Activated T-cell treated with anti-CD3 and anti-CD28 coated beads, Interleukin-2, amount 50 U/mL, for 4 hours (primary cell): ENCODE data around the gene ASH1L. TPM values are rescaled to one million over a fixed set of nuclear protein-coding genes. Genes with fewer than 3 reads are reported as not detected.
A peak's percentile ranks its signal among the peaks of the same experiment; 100 is the strongest.
"Not testable (repeated sequence)": the region's sequence is repeated elsewhere in the genome, so short reads cannot be mapped to it uniquely, and the experiment has no call there.

ENCODE experiments used
- ATAC-seq, 2 donors: fragments of 200-7000 bp; cut with Tn5 transposase; one replicate each; pipeline ENCODE4 v1.10.0; 2021
- DNase-seq: peaks from one replicate; pipeline ENCODE4 v3.0.0-alpha.2; 2020
- H3K27me3 Mint-ChIP-seq: one replicate; pipeline ENCODE4 v1.8.0; 2021; ENCODE audit warnings: low read depth, mixed read lengths
- H3K36me3 Mint-ChIP-seq: one replicate; pipeline ENCODE4 v1.8.0; 2022; ENCODE audit warnings: mixed read lengths; ENCODE audit not compliant: insufficient read depth
- H3K4me1 Mint-ChIP-seq: one replicate; pipeline ENCODE4 v1.8.0; 2021; ENCODE audit warnings: low read depth, mixed read lengths
- H3K4me3 Mint-ChIP-seq: one replicate; pipeline ENCODE4 v1.8.0; 2021; ENCODE audit warnings: mild to moderate bottlenecking, moderate library complexity, mixed read lengths
- H3K9me3 Mint-ChIP-seq: one replicate; pipeline ENCODE4 v1.8.0; 2021; ENCODE audit warnings: mixed read lengths
- total RNA-seq, 3 donors: library from RNA; stranded (reverse); gene quantifications; one replicate each; pipeline ENCODE4 v1.2.1, GENCODE V29; 2021

ASH1L gene
- total RNA-seq, 3 donors from 2014 or later = 23.9 to 27.7 (median 25.5) TPM

DNA sequence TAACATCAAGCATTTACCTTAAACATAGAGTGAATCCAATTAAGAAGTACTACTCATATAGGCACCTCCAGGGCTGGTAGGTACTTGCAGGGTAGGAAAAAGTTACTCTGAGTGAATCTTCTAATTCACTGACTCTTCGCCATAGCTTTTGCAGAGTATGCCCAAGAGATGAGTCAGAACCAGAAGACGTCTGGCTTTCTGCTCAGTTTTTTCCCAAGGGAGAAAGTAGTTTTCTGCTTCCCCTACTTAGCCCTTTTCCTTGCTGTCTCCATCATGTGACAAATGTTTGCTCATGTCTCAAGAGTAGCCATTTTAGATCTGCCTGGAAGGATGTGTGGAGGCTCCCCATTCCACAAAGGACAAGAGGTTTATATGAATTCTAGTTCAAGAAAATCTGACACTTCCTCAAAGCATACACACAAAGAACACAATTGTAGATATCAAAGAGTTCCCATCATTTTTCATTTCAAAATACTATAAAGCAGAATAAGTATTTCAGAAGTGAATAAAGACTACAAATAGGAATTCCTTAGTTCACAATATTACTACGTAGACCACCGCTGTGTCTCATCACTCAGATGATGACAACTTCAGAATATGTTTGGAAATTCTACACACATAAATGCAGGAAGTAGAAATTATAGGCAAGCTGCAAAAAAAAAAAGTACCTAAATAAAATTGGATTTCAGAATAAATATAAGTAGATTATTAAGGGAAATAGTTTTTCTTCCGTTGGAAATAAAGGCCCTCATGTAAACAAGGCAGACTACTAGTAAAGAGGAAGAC is 98.5 kb downstream of the ASH1L start:
- H3K27me3 Mint-ChIP-seq = no peaks in the 10 kb centered on the region
- H3K4me3 Mint-ChIP-seq = no peak overlapping the region
- peaks cover 45% of the 10 kb centered on the region for H3K4me1 Mint-ChIP-seq
- peak in 1 of 2 donors; percentile 37 for ATAC-seq
- peaks cover 25% of the 10 kb centered on the region for H3K36me3 Mint-ChIP-seq
- no peaks in the 10 kb centered on the region for H3K9me3 Mint-ChIP-seq
- no peak for DNase-seq

DNA sequence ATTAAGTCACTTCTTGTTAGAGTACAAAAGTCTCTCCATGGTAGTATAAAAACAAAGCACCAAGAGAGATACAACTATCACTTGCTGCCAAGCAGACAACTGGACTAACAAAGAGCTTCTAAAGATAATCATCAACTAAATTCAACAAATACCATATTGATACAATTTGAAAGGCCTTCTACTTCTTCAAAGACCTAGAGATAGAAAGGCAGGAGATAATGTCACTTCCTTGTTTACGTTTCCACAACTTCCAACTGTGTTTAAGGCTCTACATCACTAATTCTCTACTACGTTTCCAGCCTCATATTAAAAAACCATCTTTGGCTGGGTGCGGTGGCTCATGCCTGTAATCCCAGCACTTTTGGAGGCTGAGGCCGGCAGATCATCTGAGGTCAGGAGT is 104.5 kb downstream of the ASH1L start:
- DNase-seq (no peak), ATAC-seq (no peak)
- peaks cover 37% of the 10 kb centered on the region for H3K36me3 Mint-ChIP-seq
- H3K27me3 Mint-ChIP-seq = no peaks in the 10 kb centered on the region
- no peak overlapping the region for H3K4me3 Mint-ChIP-seq
- H3K4me1 Mint-ChIP-seq = peaks cover 14% of the 10 kb centered on the region
- H3K9me3 Mint-ChIP-seq = no peaks in the 10 kb centered on the region

DNA sequence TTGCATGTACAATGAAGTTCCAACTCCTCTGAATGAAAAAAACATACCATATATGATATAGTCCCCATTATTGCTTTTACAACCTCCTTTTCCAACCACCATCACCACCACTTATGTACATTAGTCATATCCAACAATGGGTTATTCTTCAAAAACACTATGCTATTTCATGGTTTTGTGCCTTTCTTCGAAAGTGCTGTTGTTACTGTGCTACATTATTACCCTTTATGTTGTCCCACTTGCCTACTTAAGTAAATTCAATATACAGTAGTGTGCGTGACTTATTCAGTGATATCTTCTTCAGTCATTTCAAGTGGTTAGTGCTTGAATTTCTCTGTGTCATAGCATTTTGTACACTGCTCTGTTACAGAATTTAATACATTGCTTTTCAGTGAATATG is 105.3 kb downstream of the ASH1L start:
- H3K9me3 Mint-ChIP-seq = no peaks in the 10 kb centered on the region
- ATAC-seq (no peak), DNase-seq (no peak)
- H3K27me3 Mint-ChIP-seq = no peaks in the 10 kb centered on the region
- H3K36me3 Mint-ChIP-seq = peaks cover 39% of the 10 kb centered on the region
- H3K4me3 Mint-ChIP-seq = no peak overlapping the region
- peaks cover 14% of the 10 kb centered on the region for H3K4me1 Mint-ChIP-seq

DNA sequence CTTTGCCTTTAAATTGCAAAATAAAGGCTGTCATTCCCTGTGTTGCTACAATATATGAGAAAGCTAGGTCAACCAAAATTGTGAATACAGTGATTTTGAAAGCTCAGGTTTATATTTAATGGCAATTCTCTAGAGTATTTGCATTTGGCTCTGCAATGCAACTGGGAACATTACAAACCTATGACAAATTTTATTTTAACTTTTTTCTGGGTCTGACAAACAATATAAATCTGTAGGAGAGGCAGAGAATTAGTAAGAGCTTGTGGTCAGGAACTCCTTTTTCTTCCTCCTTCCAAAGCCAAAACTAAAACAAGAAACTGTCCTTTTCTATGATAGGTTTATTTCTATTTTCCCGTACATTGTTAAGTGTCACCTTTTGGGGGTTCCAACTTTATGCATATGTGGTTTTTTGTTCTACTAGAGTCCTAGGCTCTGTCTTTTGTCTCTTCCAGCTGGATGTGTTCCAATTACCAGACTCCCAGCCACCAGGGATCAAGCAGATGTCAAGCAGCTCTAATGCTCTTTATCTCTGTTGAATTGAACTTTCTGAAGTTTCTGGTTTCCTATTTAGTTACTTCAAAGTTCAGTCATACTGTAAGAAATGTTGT is 106.9 kb downstream of the ASH1L start:
- no peak for ATAC-seq
- no peak for DNase-seq
- Mint-ChIP-seq H3K4me3 (no peak overlapping the region), H3K27me3 (no peaks in the 10 kb centered on the region), H3K9me3 (no peaks in the 10 kb centered on the region), H3K36me3 (peaks cover 32% of the 10 kb centered on the region), H3K4me1 (peaks cover 14% of the 10 kb centered on the region)

DNA sequence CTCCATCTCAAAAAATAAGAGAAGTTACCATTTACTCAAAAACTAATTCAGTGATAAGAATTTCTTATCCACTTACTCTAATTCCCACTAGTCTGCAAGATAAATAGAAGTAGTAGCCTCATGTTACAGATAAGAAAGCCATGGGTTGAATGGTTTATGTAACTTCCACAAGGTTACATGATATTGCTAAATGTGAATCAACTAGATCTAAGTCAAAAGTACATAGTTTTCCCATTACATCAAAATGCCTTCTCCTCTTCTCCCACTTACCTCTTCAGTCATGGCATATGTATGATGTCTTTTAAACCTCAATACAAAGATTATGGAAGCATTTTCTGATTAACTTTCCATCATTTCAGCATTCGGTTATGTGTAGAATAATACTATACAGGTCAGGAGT is 108.5 kb downstream of the ASH1L start:
- Mint-ChIP-seq H3K36me3 (peaks cover 35% of the 10 kb centered on the region), H3K9me3 (no peaks in the 10 kb centered on the region), H3K4me1 (peaks cover 14% of the 10 kb centered on the region), H3K4me3 (no peak overlapping the region), H3K27me3 (no peaks in the 10 kb centered on the region)
- no peak for ATAC-seq
- DNase-seq = no peak

DNA sequence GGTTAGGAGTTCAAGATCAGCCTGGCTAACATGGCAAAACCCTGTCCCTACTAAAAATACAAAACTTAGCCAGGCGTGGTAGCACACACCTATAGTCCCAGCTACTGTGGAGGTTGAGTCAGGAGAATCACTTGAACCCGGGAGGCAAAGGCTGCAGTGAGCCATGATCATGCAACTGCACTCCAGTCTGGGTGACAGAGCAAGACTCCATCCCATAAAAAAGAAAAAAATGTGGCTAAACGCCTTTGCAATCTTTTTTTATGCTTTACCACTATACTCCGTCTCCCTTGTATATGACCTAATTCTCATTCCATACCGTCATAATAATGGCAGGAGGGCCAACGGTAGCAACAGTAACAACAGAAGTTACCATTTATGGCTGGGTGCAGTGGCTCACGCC is 109.5 kb downstream of the ASH1L start:
- no peaks in the 10 kb centered on the region for H3K27me3 Mint-ChIP-seq
- ATAC-seq (no peak), DNase-seq (no peak)
- H3K4me1 Mint-ChIP-seq = peaks cover 14% of the 10 kb centered on the region
- H3K36me3 Mint-ChIP-seq = peaks cover 34% of the 10 kb centered on the region
- no peaks in the 10 kb centered on the region for H3K9me3 Mint-ChIP-seq
- no peak overlapping the region for H3K4me3 Mint-ChIP-seq

DNA sequence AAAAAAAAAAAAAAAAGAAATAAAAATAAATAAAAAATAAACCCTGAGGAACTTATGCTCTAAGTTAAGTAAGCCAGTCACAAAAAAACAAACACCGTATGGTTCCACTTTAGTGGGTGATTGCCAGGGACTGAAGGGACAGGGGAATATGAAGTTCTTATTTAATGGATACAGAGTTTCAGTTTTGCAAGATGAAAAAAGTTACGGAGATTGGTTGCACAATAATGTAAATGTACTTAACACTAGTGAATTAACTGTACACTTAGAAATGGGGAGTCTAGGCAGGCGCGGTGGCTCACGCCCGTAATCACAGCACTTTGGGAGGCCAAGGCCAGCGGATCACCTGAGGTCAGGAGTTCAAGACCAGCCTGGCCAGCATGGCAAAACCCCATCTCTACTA is 111.4 kb downstream of the ASH1L start:
- H3K36me3 Mint-ChIP-seq = peaks cover 26% of the 10 kb centered on the region
- H3K9me3 Mint-ChIP-seq = no peaks in the 10 kb centered on the region
- DNase-seq = no peak
- no peaks in the 10 kb centered on the region for H3K27me3 Mint-ChIP-seq
- H3K4me1 Mint-ChIP-seq = peaks cover 5% of the 10 kb centered on the region
- H3K4me3 Mint-ChIP-seq = no peak overlapping the region
- ATAC-seq = no peak

DNA sequence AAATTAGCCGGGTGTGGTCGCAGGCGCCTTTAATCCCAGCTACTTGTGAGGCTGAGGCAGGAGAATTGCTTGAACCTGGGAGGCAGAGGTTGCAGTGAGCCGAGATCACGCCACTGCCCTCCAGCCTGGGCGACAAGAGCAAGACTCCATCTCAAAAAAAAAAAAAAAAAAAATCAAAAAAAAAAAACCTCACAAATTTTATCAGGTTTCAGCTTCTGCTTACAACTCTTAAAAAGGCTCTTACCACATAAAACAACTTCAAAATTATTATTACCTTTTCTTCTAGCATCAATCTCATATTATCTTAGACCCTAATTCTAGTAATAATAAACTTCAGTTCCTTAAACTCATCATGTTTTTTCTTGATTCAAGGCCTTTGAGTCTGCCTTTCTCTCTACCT is 120.2 kb downstream of the ASH1L start:
- not testable (repeated sequence) for ATAC-seq, H3K27me3 Mint-ChIP-seq, H3K9me3 Mint-ChIP-seq, H3K4me3 Mint-ChIP-seq, H3K4me1 Mint-ChIP-seq, DNase-seq
- peaks cover 18% of the 10 kb centered on the region for H3K36me3 Mint-ChIP-seq

DNA sequence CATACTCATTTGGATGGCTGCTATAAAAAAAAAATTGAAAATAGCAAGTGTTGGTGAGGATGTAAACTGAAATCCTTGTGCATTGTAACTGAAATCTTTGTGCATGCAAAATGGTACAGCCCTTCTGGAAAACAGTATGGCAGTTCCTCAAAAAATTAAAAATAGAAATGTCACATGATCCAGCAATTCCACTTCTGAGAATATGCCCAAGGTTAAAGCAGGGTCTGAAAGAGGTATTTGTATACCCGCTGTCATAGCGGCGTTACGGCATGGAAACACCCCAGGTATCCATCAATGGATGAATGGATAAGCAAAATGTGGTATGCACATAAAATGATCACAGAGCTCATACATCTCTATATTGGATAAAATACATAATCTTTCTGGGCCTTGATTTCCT is 125.2 kb downstream of the ASH1L start:
- Mint-ChIP-seq H3K36me3 (peaks cover 29% of the 10 kb centered on the region), H3K4me3 (no peak overlapping the region), H3K9me3 (no peaks in the 10 kb centered on the region), H3K4me1 (no peaks in the 10 kb centered on the region), H3K27me3 (no peaks in the 10 kb centered on the region)
- ATAC-seq = no peak
- no peak for DNase-seq

DNA sequence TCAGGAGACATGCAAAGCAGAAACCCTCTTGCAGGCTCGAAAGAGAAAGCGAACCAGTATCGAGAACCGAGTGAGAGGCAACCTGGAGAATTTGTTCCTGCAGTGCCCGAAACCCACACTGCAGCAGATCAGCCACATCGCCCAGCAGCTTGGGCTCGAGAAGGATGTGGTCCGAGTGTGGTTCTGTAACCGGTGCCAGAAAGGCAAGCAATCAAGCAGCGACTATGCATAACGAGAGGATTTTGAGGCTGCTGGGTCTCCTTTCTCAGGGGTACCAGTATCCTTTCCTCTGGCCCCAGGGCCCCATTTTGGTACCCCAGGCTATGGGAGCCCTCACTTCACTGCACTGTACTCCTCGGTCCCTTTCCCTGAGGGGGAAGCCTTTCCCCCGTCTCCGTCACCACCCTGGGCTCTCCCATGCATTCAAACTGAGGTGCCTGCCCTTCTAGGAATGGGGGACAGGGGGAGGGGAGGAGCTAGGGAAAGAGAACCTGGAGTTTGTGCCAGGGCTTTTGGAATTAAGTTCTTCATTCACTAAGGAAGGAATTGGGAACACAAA is 128.7 kb downstream of the ASH1L start:
- not testable (repeated sequence) for ATAC-seq, H3K4me1 Mint-ChIP-seq, DNase-seq, H3K9me3 Mint-ChIP-seq, H3K4me3 Mint-ChIP-seq, H3K27me3 Mint-ChIP-seq
- H3K36me3 Mint-ChIP-seq = peaks cover 29% of the 10 kb centered on the region

DNA sequence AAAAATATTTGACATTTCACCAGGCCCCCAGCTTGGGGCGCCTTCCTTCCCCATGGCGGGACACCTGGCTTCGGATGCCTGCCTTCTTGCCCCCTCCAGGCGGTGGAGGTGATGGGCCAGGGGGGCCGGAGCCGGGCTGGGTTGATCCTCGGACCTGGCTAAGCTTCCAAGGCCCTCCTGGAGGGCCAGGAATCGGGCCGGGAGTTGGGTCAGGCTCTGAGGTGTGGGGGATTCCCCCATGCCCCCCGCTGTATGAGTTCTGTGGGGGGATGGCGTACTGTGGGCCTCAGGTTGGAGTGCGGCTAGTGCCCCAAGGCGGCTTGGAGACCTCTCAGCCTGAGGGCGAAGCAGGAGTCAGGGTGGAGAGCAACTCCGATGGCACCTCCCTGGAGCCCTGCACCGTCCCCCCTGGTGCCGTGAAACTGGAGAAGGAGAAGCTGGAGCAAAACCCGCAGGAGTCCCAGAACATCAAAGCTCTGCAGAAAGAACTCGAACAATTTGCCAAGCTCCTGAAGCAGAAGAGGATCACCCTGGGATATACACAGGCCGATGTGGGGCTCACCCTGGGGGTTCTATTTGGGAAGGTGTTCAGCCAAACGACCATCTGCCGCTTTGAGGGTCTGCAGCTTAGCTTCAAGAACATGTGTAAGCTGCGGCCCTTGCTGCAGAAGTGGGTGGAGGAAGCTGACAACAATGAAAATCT is 129.3 kb downstream of the ASH1L start:
- peaks cover 23% of the 10 kb centered on the region for H3K36me3 Mint-ChIP-seq
- H3K4me3 Mint-ChIP-seq, ATAC-seq, DNase-seq, H3K27me3 Mint-ChIP-seq, H3K4me1 Mint-ChIP-seq, H3K9me3 Mint-ChIP-seq: not testable (repeated sequence)

DNA sequence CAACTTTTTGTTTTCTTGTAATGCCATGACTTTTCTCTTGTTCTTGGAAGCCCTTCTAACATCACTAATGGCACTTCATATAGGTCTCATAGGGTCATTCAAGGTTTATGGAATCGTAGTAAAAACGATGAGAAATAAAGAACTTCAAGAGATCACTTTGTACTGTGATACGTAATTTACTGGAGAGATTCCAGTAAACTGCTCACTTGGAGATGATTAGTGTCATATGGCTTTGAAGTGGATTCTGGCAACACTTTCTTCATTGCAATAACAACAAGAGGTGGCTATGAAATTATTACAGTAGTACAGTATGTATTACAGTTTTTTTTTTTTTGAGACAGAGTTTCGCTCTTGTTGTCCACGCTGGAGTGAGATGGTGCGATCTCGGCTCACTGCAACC is 138.5 kb downstream of the ASH1L start:
- ATAC-seq (no peak), DNase-seq (no peak)
- no peaks in the 10 kb centered on the region for H3K36me3 Mint-ChIP-seq
- peaks cover 5% of the 10 kb centered on the region for H3K4me1 Mint-ChIP-seq
- no peaks in the 10 kb centered on the region for H3K9me3 Mint-ChIP-seq
- no peak overlapping the region for H3K4me3 Mint-ChIP-seq
- H3K27me3 Mint-ChIP-seq = no peaks in the 10 kb centered on the region

DNA sequence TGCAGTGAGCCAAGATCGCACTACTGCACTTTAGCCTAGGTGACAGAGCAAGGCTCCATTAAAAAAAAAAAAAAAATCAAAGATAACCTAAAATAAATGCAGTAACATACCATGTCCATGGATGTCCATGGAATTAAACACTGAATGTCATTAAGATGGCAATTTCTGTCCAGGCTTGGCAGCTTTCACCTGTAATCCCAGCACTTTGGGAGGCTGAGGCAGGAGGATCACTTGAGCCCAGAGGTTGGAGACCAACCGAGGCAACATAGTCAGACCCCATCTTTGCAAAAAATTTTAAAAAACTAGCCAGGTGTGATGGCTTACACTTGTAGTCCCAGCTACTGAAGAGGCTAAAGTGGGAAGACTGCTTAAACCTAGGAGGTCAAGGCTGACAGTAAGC is 141.8 kb downstream of the ASH1L start:
- H3K9me3 Mint-ChIP-seq = no peaks in the 10 kb centered on the region
- no peak for DNase-seq

DNA sequence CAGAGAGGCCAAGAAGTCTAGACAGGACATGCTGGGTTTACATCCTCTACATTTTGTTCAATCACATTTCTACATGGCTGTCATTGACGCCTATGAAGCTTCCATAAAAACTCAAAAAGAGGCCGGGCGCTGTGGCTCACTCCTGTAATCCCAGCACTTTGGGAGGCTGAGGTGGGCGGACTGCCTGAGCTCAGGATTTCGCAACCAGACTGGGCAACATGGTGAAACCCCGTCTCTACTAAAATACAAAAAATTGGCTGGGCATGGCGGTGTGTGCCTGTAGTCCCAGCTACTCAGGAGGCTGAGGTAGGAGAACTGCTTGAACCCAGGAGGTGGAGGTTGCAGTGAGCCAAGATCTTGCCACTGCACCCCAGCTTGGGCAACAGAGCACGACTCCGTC is 150.8 kb downstream of the ASH1L start:
- not testable (repeated sequence) for H3K4me1 Mint-ChIP-seq, ATAC-seq, H3K27me3 Mint-ChIP-seq, H3K9me3 Mint-ChIP-seq, H3K4me3 Mint-ChIP-seq, DNase-seq
- peaks cover 12% of the 10 kb centered on the region for H3K36me3 Mint-ChIP-seq

More for the DNA sequence above, 141.8 kb downstream of the ASH1L start:
- Mint-ChIP-seq H3K4me3 (no peak overlapping the region), H3K36me3 (peaks cover 6% of the 10 kb centered on the region), H3K27me3 (no peaks in the 10 kb centered on the region), H3K4me1 (peaks cover 5% of the 10 kb centered on the region)
- ATAC-seq = no peak
